DND-41 (cell line): Measurements from ENCODE around the gene ASAH2.

ENCODE experiments used
- ATAC-seq: fragments of 200-7000 bp; cut with Tn5 transposase; 3 replicates; pipeline ENCODE4 v1.9.1; 2021; ENCODE audit warnings: low read depth; ENCODE audit not compliant: insufficient read depth
- DNase-seq: peaks from one replicate; pipeline ENCODE4 v3.0.0-alpha.2; 2020
- H2AFZ ChIP-seq: 2 replicates; pipeline ENCODE4 v1.6.0; 2012; ENCODE audit warnings: low read depth, low read length
- H3K27ac ChIP-seq: 2 replicates; pipeline ENCODE4 v1.5.1; 2012; ENCODE audit warnings: low read length, inconsistent platforms
- H3K27me3 ChIP-seq: fragments of 200-600 bp; sonication (generic); 2 replicates; pipeline ENCODE4 v1.6.0; 2012; ENCODE audit warnings: low read length, mild to moderate bottlenecking, inconsistent platforms; ENCODE audit not compliant: insufficient read depth, poor library complexity
- H3K36me3 ChIP-seq: 2 replicates; pipeline ENCODE4 v1.5.1; 2012; ENCODE audit warnings: low read length, inconsistent platforms; ENCODE audit not compliant: insufficient read depth
- H3K4me1 ChIP-seq: 2 replicates; pipeline ENCODE4 v1.5.1; 2012; ENCODE audit warnings: mild to moderate bottlenecking, low read length; ENCODE audit not compliant: insufficient read depth
- H3K4me2 ChIP-seq: 2 replicates; pipeline ENCODE4 v1.6.0; 2012; ENCODE audit warnings: mild to moderate bottlenecking, moderate library complexity, low read length, inconsistent platforms; ENCODE audit not compliant: insufficient read depth
- H3K4me3 ChIP-seq, 2 experiments: fragments of 200-600 bp in 1 of 2; shearing (Covaris generic) in 1 of 2; 2 replicates each; pipeline ENCODE4 v1.5.1; 2012 to 2016; ENCODE audit warnings: inconsistent platforms in 2 of 2, low read length in 2 of 2, mild to moderate bottlenecking in 2 of 2, low read depth in 1 of 2, moderate library complexity in 1 of 2
- H3K79me2 ChIP-seq: 2 replicates; pipeline ENCODE4 v1.6.0; 2012; ENCODE audit warnings: low read length, inconsistent platforms; ENCODE audit not compliant: insufficient read depth
- H3K9ac ChIP-seq: 2 replicates; pipeline ENCODE4 v1.6.0; 2012; ENCODE audit warnings: low read depth, mild to moderate bottlenecking, inconsistent platforms, low read length, moderate library complexity
- H3K9me3 ChIP-seq: 2 replicates; pipeline ENCODE4 v1.5.1; 2012; ENCODE audit warnings: low read length, moderate library complexity, mild to moderate bottlenecking, inconsistent platforms; ENCODE audit not compliant: insufficient read depth, severe bottlenecking
- H4K20me1 ChIP-seq: 2 replicates; pipeline ENCODE4 v1.6.0; 2012; ENCODE audit warnings: low read length; ENCODE audit not compliant: insufficient read depth
- CTCF ChIP-seq: IDR thresholded peaks from 2 replicates; pipeline ENCODE4 v1.5.1; 2012; ENCODE audit warnings: borderline replicate concordance, low read length, moderate library complexity, mild to moderate bottlenecking; ENCODE audit not compliant: poor library complexity, severe bottlenecking; ENCODE audit errors: extremely low read depth
- EZH2 ChIP-seq: IDR thresholded peaks from 3 replicates; pipeline ENCODE4 v1.6.1; 2012; ENCODE audit warnings: borderline replicate concordance, low read depth, mild to moderate bottlenecking, moderate library complexity, low read length, inconsistent platforms; ENCODE audit not compliant: severe bottlenecking

ASAH2 gene

GRCh38 chr10:50286996-50287803, 35.9 kb upstream of the ASAH2 start:
- TF ChIP-seq EZH2 (no peak), CTCF (no peak)
- Histone ChIP-seq H3K4me1 (no peaks in the 10 kb centered on the region), H3K79me2 (no peaks in the 10 kb centered on the region), H3K4me2 (no peak overlapping the region), H3K36me3 (no peaks in the 10 kb centered on the region), H2AFZ (no peak overlapping the region), H3K9me3 (no peaks in the 10 kb centered on the region), H3K27ac (no peak overlapping the region), H4K20me1 (no peaks in the 10 kb centered on the region), H3K4me3 (no peak overlapping the region), H3K27me3 (no peaks in the 10 kb centered on the region), H3K9ac (no peak overlapping the region)
- ATAC-seq (no peak), DNase-seq (no peak)

GRCh38 chr10:50286517-50286916, 35.2 kb upstream of the ASAH2 start:
- Histone ChIP-seq H2AFZ (no peak overlapping the region), H4K20me1 (no peaks in the 10 kb centered on the region), H3K9me3 (no peaks in the 10 kb centered on the region), H3K4me1 (no peaks in the 10 kb centered on the region), H3K36me3 (no peaks in the 10 kb centered on the region), H3K4me2 (no peak overlapping the region), H3K27me3 (no peaks in the 10 kb centered on the region), H3K4me3 (no peak overlapping the region), H3K9ac (no peak overlapping the region), H3K27ac (no peak overlapping the region), H3K79me2 (no peaks in the 10 kb centered on the region)
- TF ChIP-seq CTCF (no peak), EZH2 (no peak)
- DNase-seq = no peak
- no peak for ATAC-seq

DNA sequence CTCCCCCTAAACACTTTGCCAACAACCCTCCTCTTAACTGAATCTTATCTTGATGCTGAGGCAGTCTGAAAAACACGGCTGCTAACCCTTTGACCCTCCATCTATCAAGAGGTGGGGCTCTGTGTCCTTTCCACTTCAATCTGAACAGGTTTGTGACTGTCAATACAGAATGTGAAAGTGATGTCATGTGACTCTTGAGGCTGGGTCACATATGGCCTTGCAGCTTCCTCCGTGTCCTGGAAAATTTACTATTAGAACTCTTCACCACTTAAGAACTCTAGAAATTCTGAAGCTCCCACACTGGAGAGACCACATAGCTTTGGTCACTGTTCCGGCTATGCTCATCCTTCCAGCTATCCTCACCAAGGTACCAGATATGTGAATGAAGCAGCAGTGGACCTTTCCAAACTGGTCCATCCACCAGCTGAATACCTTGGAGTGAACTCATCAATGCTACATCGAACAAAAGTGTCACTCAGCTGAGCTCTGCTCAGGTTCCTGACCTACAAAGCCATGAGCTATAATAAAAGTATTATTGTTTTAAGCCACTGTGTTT, 30.7 kb upstream of the ASAH2 start:
- DNase-seq (no peak), ATAC-seq (no peak)
- Histone ChIP-seq H3K27ac (no peak overlapping the region), H3K4me1 (no peaks in the 10 kb centered on the region), H3K79me2 (no peaks in the 10 kb centered on the region), H3K4me3 (no peak overlapping the region), H3K4me2 (no peak overlapping the region), H3K27me3 (no peaks in the 10 kb centered on the region), H4K20me1 (no peaks in the 10 kb centered on the region), H3K36me3 (no peaks in the 10 kb centered on the region), H3K9ac (no peak overlapping the region), H3K9me3 (no peaks in the 10 kb centered on the region), H2AFZ (no peak overlapping the region)
- TF ChIP-seq CTCF = no peak
- no peak for TF ChIP-seq EZH2
